H1 (cell line): ENCODE data around the gene PLEKHM3. TPM values are rescaled to one million over a fixed set of nuclear protein-coding genes. Genes with fewer than 3 reads are reported as not detected.

Experiments used
- CTCF ChIA-PET: fragments of 300-600 bp; sonication (Branson Sonifier 250); formaldehyde crosslinking; loops from one replicate; lab custom pipeline; 2021; ENCODE audit not compliant: partially characterized antibody; lab: Charles Lee
- POLR2A ChIA-PET: fragments of 300-600 bp; sonication (Branson Sonifier 250); formaldehyde crosslinking; loops from one replicate; lab custom pipeline; 2021; ENCODE audit warnings: inconsistent platforms; ENCODE audit not compliant: partially characterized antibody; lab: Charles Lee
- DNase-seq, 2 experiments: peaks; one replicate each; pipeline versions ENCODE4 v3.0.0 to v3.0.0-alpha.2; 2010 to 2022; ENCODE audit warnings: low spot score in 2 of 2, low read depth in 1 of 2, mixed read lengths in 1 of 2
- FAIRE-seq: peaks from 2 replicates; lab custom pipeline; 2011; peaks lifted over from hg19 to GRCh38; lab: Jason Lieb, UNC
- H2AFZ ChIP-seq: 2 replicates; pipeline ENCODE4 v1.8.1; 2012; ENCODE audit warnings: low read length, inconsistent platforms
- H2AK5ac ChIP-seq: 2 replicates; pipeline ENCODE4 v1.6.1; 2013; ENCODE audit warnings: low read depth, low read length
- H2BK120ac ChIP-seq: replicated peaks from 2 replicates; pipeline ENCODE3; 2013; ENCODE audit warnings: low read depth, low read length, inconsistent platforms
- H2BK12ac ChIP-seq: 2 replicates; pipeline ENCODE4 v1.6.1; 2013; ENCODE audit warnings: low read depth, low read length
- H2BK15ac ChIP-seq: 2 replicates; pipeline ENCODE4 v1.6.1; 2013; ENCODE audit warnings: low read length
- H2BK20ac ChIP-seq: 2 replicates; pipeline ENCODE4 v1.6.1; 2013; ENCODE audit warnings: low read length
- H2BK5ac ChIP-seq: 2 replicates; pipeline ENCODE4 v1.6.1; 2013; ENCODE audit warnings: low read depth, low read length
- H3K14ac ChIP-seq: 2 replicates; pipeline ENCODE4 v1.6.1; 2013; ENCODE audit warnings: inconsistent platforms; ENCODE audit not compliant: insufficient read length
- H3K18ac ChIP-seq: 2 replicates; pipeline ENCODE4 v1.6.1; 2013; ENCODE audit warnings: low read length; ENCODE audit errors: extremely low read depth
- H3K23ac ChIP-seq: 2 replicates; pipeline ENCODE4 v1.6.1; 2013; ENCODE audit warnings: inconsistent platforms; ENCODE audit not compliant: insufficient read length
- H3K23me2 ChIP-seq: 2 replicates; pipeline ENCODE4 v1.6.1; 2013; ENCODE audit warnings: low read depth, low read length
- H3K27ac ChIP-seq: 2 replicates; pipeline ENCODE4 v1.6.1; 2011; ENCODE audit warnings: low read depth, low read length, inconsistent platforms
- H3K27me3 ChIP-seq, 4 experiments: replicated peaks in 1 of 4; 1 replicate in 1 of 4; 2 replicates in 3 of 4; pipeline versions ENCODE4 v1.6.1 to v1.8.1; 2011 to 2013; ENCODE audit warnings: low read length in 3 of 4, mild to moderate bottlenecking in 3 of 4, inconsistent platforms in 2 of 4, mixed read lengths in 2 of 4, moderate library complexity in 1 of 4; ENCODE audit not compliant: control insufficient read depth in 3 of 4, insufficient read depth in 3 of 4; ENCODE audit errors: extremely low read depth in 1 of 4
- H3K36me3 ChIP-seq, 4 experiments: 2 replicates each; pipeline versions ENCODE4 v1.6.1 to v1.8.1; 2011 to 2013; ENCODE audit warnings: mild to moderate bottlenecking in 4 of 4, low read length in 3 of 4, moderate library complexity in 2 of 4, control low read depth in 1 of 4, inconsistent platforms in 1 of 4; ENCODE audit not compliant: insufficient read depth in 4 of 4, control insufficient read depth in 2 of 4
- H3K4ac ChIP-seq: replicated peaks from 2 replicates; pipeline ENCODE3; 2013; ENCODE audit warnings: low read length, low read depth, mixed read lengths, inconsistent platforms; ENCODE audit not compliant: insufficient read length
- H3K4me1 ChIP-seq, 4 experiments: replicated peaks in 1 of 4; 1 replicate in 1 of 4; 2 replicates in 3 of 4; pipeline versions ENCODE4 v1.6.1 to v1.8.1; 2011 to 2013; ENCODE audit warnings: low read length in 3 of 4, inconsistent platforms in 2 of 4, mixed read lengths in 1 of 4; ENCODE audit not compliant: insufficient read depth in 4 of 4, control insufficient read depth in 3 of 4
- H3K4me2 ChIP-seq, 2 experiments: 2 replicates each; pipeline versions ENCODE4 v1.6.1 to v1.8.1; 2011 to 2013; ENCODE audit warnings: low read depth in 2 of 2, low read length in 2 of 2, control low read depth in 1 of 2, inconsistent platforms in 1 of 2, mild to moderate bottlenecking in 1 of 2; ENCODE audit not compliant: insufficient read depth in 1 of 2
- H3K4me3 ChIP-seq, 4 experiments: fragments of 200-600, 300-600 bp in 1 of 4; sonication (generic), shearing (Covaris generic), sonication (Bioruptor Twin) in 1 of 4; 2 replicates each; pipeline versions ENCODE4 v1.5.1 to v1.8.1; 2011 to 2016; ENCODE audit warnings: low read length in 4 of 4, low read depth in 3 of 4, control low read depth in 2 of 4, inconsistent platforms in 2 of 4, mild to moderate bottlenecking in 2 of 4, mixed read lengths in 1 of 4, moderate library complexity in 1 of 4; ENCODE audit not compliant: insufficient read depth in 2 of 4; ENCODE audit errors: extremely low read depth in 1 of 4
- H3K56ac ChIP-seq: replicated peaks from 2 replicates; pipeline ENCODE3; 2013; ENCODE audit warnings: low read depth, mild to moderate bottlenecking, mixed read lengths, low read length, inconsistent platforms; ENCODE audit not compliant: insufficient read length
- H3K79me1 ChIP-seq: 2 replicates; pipeline ENCODE4 v1.6.1; 2013; ENCODE audit warnings: low read depth, low read length, control low read depth
- H3K79me2 ChIP-seq, 2 experiments: 2 replicates each; pipeline versions ENCODE4 v1.6.1 to v1.8.1; 2012 to 2013; ENCODE audit warnings: low read length in 2 of 2, mild to moderate bottlenecking in 2 of 2, inconsistent platforms in 1 of 2; ENCODE audit not compliant: insufficient read depth in 2 of 2, control insufficient read depth in 1 of 2
- H3K9ac ChIP-seq, 4 experiments: replicated peaks in 1 of 4; 1 replicate in 1 of 4; 2 replicates in 3 of 4; pipeline versions ENCODE4 v1.6.1 to v1.8.1; 2011 to 2013; ENCODE audit warnings: low read depth in 3 of 4, low read length in 3 of 4, control low read depth in 2 of 4, mild to moderate bottlenecking in 2 of 4, moderate library complexity in 2 of 4, inconsistent platforms in 1 of 4; ENCODE audit errors: extremely low read depth in 1 of 4
- H3K9me3 ChIP-seq, 2 experiments: 2 replicates each; pipeline versions ENCODE4 v1.6.1 to v1.8.1; 2012 to 2013; ENCODE audit warnings: mild to moderate bottlenecking in 2 of 2, moderate library complexity in 2 of 2, control low read depth in 1 of 2, inconsistent platforms in 1 of 2, low read depth in 1 of 2, low read length in 1 of 2, mixed read lengths in 1 of 2; ENCODE audit not compliant: insufficient read depth in 2 of 2
- H4K20me1 ChIP-seq, 2 experiments: replicated peaks in 1 of 2; 2 replicates each; pipeline versions ENCODE3 to v1.8.1; 2011 to 2013; ENCODE audit warnings: inconsistent platforms in 2 of 2, low read length in 2 of 2, mild to moderate bottlenecking in 1 of 2; ENCODE audit not compliant: insufficient read depth in 2 of 2, control insufficient read depth in 1 of 2
- H4K5ac ChIP-seq: 2 replicates; pipeline ENCODE4 v1.6.1; 2013; ENCODE audit warnings: low read length, low read depth, mixed read lengths, inconsistent platforms; ENCODE audit not compliant: insufficient read length
- H4K8ac ChIP-seq: 2 replicates; pipeline ENCODE4 v1.8.0; 2013; ENCODE audit warnings: mild to moderate bottlenecking, moderate library complexity, low read length, inconsistent platforms; ENCODE audit not compliant: insufficient read depth; ENCODE audit errors: extremely low read depth
- H4K91ac ChIP-seq: replicated peaks from 2 replicates; pipeline ENCODE3; 2013; ENCODE audit warnings: low read length, mixed read lengths, inconsistent platforms; ENCODE audit not compliant: insufficient read length
- GTF2F1 ChIP-seq: IDR thresholded peaks from 2 replicates; pipeline ENCODE4 v1.6.1; 2012; ENCODE audit warnings: low read depth, low read length, improper control_type of control experiment, borderline replicate concordance
- TAF7 ChIP-seq: optimal IDR thresholded peaks from 2 replicates; pipeline ENCODE3; 2011; ENCODE audit warnings: low read depth, mild to moderate bottlenecking, inconsistent platforms, low read length, moderate library complexity, borderline replicate concordance
- WGBS, 2 experiments: shearing (Covaris generic) in 1 of 2; methylation state at CpG; one replicate each; pipeline versions ENCODE4 v1.1.6 to v1.1.7; 2013 to 2015; ENCODE audit warnings: low lambda C conversion rate in 2 of 2, mixed read lengths in 2 of 2, inconsistent platforms in 1 of 2, low coverage in 1 of 2, missing lambda C conversion rate in 1 of 2; ENCODE audit not compliant: insufficient replicate concordance in 2 of 2, insufficient coverage in 1 of 2, insufficient read length in 1 of 2; ENCODE audit errors: extremely low coverage in 1 of 2, missing lambda C conversion rate in 1 of 2; 5-methylcytosine and 5-hydroxymethylcytosine counted together
- polyA plus RNA-seq, 7 experiments: library from polyadenylated mRNA; depleted of rRNA in 3 of 7; stranded (reverse) in 5 of 7; unstranded in 2 of 7; fragments of >200 nt in 5 of 7; fragments of 200-250 nt in 2 of 7; gene quantifications; 1 replicate in 5 of 7; 2 replicates in 1 of 7; 4 replicates in 1 of 7; pipeline versions ENCODE4 v1.2.1 to v1.2.3, GENCODE V29; 2011 to 2013; ENCODE audit warnings: missing spikeins in 2 of 7, mixed read lengths in 2 of 7
- total RNA-seq: library from RNA; stranded (reverse); fragmentation: NEBNext Ultra II Directional; extraction: Animal tissue kit (Norgen Biotek cat#: 25700); gene quantifications from 2 replicates; pipeline ENCODE4 v1.2.1, GENCODE V29; 2021

PLEKHM3 gene
- total and polyA plus RNA-seq, 2 of the 8 experiments (the other 6 are each of a cell fraction or from before 2014, with no cell fraction given) = 2.3 to 5.8 TPM

GRCh38 chr2:207867905-207868304 lies 157.4 kb downstream of the PLEKHM3 start:
- Histone ChIP-seq H4K8ac (no peak overlapping the region), H3K27ac (no peak overlapping the region), H2BK120ac (no peak overlapping the region), H3K27me3 (no peaks in the 10 kb centered on the region), H3K4me2 (no peak overlapping the region), H3K18ac (no peak overlapping the region), H2BK12ac (no peak overlapping the region), H3K4me3 (no peak overlapping the region), H4K5ac (no peak overlapping the region), H3K36me3 (no peaks in the 10 kb centered on the region), H2BK5ac (no peak overlapping the region), H3K79me1 (no peaks in the 10 kb centered on the region), H4K91ac (no peak overlapping the region), H3K79me2 (no peaks in the 10 kb centered on the region), H3K4me1 (no peaks in the 10 kb centered on the region), H3K14ac (no peak overlapping the region), H4K20me1 (no peaks in the 10 kb centered on the region), H2BK20ac (no peak overlapping the region), H3K56ac (no peak overlapping the region), H2AFZ (no peak overlapping the region), H3K23ac (no peak overlapping the region), H3K23me2 (no peaks in the 10 kb centered on the region), H3K9me3 (no peaks in the 10 kb centered on the region), H2BK15ac (no peak overlapping the region), H3K9ac (no peak overlapping the region), H2AK5ac (no peak overlapping the region), H3K4ac (no peak overlapping the region)
- ChIA-PET CTCF (interaction anchor here (0.6 to 1.1 kb wide), 5 partner anchors 8 to 184 kb away, joined by 3 to 5 read pairs (median 3); no protein-coding TSS in a partner anchor), POLR2A (interaction anchor here (0.9 kb wide), 1 partner anchor 39 kb away, joined by 3 read pairs; no protein-coding TSS in a partner anchor)
- WGBS, 2 experiments = 94% methylated on average over 1 of the region's 1 CpG; no CpG with 5 or more reads in 1 of the 2 experiments
- TF ChIP-seq TAF7 = no peak
- no peak for TF ChIP-seq GTF2F1
- FAIRE-seq = no peak
- no peak for DNase-seq
